ENCODE results near the gene DNASE2B. TPM values are rescaled to one million over a fixed set of nuclear protein-coding genes. Genes with fewer than 3 reads are reported as not detected.

DNASE2B gene
- total RNA-seq, 2 experiments from 2014 or later, result not detected

DNA sequence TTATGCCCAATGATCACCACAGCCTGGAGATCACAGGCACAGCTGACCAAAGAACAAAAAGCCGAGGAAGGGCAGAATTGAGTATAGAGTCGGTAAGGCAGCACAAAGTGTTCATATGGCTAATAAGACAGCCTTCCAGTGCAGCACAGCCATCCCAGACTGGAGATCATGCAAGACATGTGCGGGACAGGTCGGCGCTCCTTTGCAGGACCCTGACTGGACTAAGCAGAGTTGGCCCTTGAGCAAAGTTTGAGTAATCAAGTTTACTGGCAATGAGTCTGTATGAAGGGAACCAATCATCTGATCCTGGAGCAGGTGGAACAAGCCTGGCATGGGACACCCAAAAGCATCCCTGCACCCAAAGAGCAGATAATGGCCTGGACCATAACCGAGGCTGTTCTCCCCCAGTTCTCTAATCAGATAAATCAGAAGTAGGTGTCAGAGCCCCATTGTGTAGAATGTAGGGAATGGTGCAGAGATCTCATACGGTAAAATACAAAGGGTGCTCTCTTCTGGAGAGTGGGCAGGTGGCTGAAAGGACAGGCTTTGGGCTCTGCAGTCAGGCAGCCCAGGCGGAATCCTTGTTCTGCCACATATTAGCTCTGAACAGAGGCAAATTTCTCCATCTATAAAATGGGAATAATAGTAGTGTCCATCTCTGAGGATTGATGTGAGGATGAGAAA is 10.7 kb upstream of the DNASE2B start:
- CTCF ChIA-PET, result interaction anchor here (1.2 to 2.0 kb wide), 2 partner anchors 12 to 223 kb away, joined by 4 read pairs; no protein-coding TSS in a partner anchor
- H3K36me3 Mint-ChIP-seq (ENCODE audit: low read depth), result no peaks in the 10 kb centered on the region
- POLR2A ChIA-PET, result interaction anchor here (0.7 kb wide), 1 partner anchor 1423 kb away, joined by 3 read pairs; no protein-coding TSS in a partner anchor
- H3K9me3 Mint-ChIP-seq, result no peaks in the 10 kb centered on the region
- H3K27ac Mint-ChIP-seq, result no peak overlapping the region
- no peak overlapping the region for H3K4me3 Mint-ChIP-seq
- TF ChIP-seq, protein P1, sequence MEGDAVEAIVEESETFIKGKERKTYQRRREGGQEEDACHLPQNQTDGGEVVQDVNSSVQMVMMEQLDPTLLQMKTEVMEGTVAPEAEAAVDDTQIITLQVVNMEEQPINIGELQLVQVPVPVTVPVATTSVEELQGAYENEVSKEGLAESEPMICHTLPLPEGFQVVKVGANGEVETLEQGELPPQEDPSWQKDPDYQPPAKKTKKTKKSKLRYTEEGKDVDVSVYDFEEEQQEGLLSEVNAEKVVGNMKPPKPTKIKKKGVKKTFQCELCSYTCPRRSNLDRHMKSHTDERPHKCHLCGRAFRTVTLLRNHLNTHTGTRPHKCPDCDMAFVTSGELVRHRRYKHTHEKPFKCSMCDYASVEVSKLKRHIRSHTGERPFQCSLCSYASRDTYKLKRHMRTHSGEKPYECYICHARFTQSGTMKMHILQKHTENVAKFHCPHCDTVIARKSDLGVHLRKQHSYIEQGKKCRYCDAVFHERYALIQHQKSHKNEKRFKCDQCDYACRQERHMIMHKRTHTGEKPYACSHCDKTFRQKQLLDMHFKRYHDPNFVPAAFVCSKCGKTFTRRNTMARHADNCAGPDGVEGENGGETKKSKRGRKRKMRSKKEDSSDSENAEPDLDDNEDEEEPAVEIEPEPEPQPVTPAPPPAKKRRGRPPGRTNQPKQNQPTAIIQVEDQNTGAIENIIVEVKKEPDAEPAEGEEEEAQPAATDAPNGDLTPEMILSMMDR (IDR thresholded peaks at IDR 0.05), result no peak
- H3K27me3 Mint-ChIP-seq, result peaks cover 1% of the 10 kb centered on the region
- H3K4me1 Mint-ChIP-seq (ENCODE audit: low read depth), result no peaks in the 10 kb centered on the region
- DNase-seq, result no peak
- no peak for ATAC-seq
- intact Hi-C loops (cut with micrococcal nuclease), result no loop called here

DNA sequence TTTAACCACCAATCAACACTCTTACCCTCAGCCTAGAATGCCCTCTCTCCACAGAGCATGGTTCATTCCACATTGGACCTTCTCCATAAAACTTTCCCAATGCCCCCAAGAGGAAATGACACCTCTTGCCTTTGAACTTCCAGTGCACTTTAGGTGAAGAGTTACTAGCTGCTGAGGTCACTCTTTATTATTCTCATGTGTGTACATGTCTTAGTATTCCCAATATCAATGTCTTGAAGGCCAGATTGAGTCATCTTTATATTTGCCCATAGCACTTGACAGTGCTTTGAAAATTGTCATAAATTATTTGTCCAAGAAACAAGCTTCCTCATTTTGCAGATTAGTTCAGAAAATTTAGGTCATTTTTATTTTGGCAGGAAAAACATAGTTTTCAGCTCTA is 8.1 kb upstream of the DNASE2B start:
- ATAC-seq (no peak), DNase-seq (no peak)
- ChIA-PET POLR2A (interaction anchor here (0.8 kb wide), 1 partner anchor 10 kb away, joined by 3 read pairs; no protein-coding TSS in a partner anchor), CTCF (interaction anchor here (1.3 to 2.3 kb wide), 2 partner anchors 10 to 334 kb away, joined by 3 to 7 read pairs; no protein-coding TSS in a partner anchor)
- Mint-ChIP-seq H3K4me3 (no peak overlapping the region), H3K27me3 (peaks cover 1% of the 10 kb centered on the region), H3K4me1 (ENCODE audit: low read depth) (no peaks in the 10 kb centered on the region), H3K27ac (no peak overlapping the region), H3K36me3 (ENCODE audit: low read depth) (no peaks in the 10 kb centered on the region), H3K9me3 (no peaks in the 10 kb centered on the region)
- intact Hi-C loops (cut with micrococcal nuclease), result no loop called here
- TF ChIP-seq, protein P1 (IDR thresholded peaks at IDR 0.05), result no peak

DNA sequence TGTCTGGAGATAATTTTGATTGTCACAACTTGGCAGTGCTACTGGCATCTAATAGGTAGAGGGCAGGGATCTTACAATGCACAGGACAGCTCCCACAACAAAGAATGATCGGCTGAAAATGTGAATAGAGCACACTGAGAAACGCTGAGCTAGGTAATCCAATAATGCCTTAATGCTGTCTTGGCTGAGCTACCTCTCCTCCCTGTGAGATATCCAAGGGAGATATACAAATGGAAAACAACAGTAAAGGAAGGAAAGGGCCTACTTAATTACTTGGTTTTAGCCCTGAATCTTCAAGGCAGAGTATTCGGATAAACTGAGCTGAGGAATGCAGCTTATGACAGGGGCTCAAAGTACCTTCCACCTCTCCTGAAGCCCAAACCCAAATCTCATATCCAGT is 2.9 kb downstream of the DNASE2B start:
- POLR2A ChIA-PET, result no interaction called here
- Mint-ChIP-seq H3K4me3 (no peak overlapping the region), H3K36me3 (ENCODE audit: low read depth) (no peaks in the 10 kb centered on the region), H3K27ac (no peak overlapping the region), H3K4me1 (ENCODE audit: low read depth) (no peaks in the 10 kb centered on the region), H3K27me3 (no peaks in the 10 kb centered on the region), H3K9me3 (no peaks in the 10 kb centered on the region)
- intact Hi-C loops (cut with micrococcal nuclease), result no loop called here
- CTCF ChIA-PET, result interaction anchor here (3.2 kb wide), 1 partner anchor 11 kb away, joined by 7 read pairs; no protein-coding TSS in a partner anchor
- TF ChIP-seq, protein P1 (IDR thresholded peaks at IDR 0.05), result no peak
- DNase-seq (no peak), ATAC-seq (no peak)

DNA sequence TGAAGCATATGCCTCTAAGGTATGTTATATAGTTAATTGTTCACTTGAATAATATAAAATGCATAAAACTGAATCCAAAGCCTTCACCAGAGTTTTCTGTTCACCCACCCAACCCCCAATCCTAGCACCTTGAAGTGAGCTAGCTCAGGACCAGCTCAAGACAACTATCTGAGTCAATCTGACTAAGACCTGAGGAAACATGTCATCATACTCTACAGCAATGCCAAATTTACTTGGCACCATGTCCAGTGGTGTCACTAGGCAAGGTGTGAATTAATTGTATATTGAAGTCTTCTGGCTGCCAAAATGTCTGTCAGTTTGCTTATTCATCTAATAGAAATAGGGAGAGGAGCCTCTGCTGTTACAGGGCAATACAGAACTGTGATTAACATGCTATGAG is 3.8 kb downstream of the DNASE2B start:
- Mint-ChIP-seq H3K4me3 (no peak overlapping the region), H3K36me3 (ENCODE audit: low read depth) (no peaks in the 10 kb centered on the region), H3K27me3 (no peaks in the 10 kb centered on the region), H3K9me3 (no peaks in the 10 kb centered on the region), H3K27ac (no peak overlapping the region), H3K4me1 (ENCODE audit: low read depth) (no peaks in the 10 kb centered on the region)
- ChIA-PET POLR2A (no interaction called here), CTCF (no interaction called here)
- ATAC-seq (peak; percentile 55), DNase-seq (no peak)
- intact Hi-C loops (cut with micrococcal nuclease), result no loop called here
- TF ChIP-seq, protein P1 (IDR thresholded peaks at IDR 0.05), result no peak

DNA sequence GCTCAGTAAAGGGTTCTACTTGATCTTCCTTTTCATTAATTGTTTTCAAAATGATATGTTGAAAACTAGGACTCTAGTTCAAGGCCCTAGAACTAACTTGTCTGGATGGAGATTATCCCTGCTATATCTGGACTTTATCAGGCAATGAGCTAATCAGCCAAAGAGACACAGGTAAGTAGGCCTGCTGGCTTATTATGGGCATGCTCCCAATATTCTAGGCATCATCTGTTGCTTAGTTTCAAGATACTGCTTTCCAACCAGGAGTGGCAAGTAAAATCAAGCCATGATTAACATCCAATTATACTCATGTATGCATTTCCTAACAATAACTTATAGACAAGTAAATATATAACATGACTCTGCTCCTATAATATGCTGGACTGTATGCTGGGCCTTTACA is 4.2 kb downstream of the DNASE2B start:
- H3K4me1 Mint-ChIP-seq (ENCODE audit: low read depth), result no peaks in the 10 kb centered on the region
- H3K4me3 Mint-ChIP-seq, result no peak overlapping the region
- H3K9me3 Mint-ChIP-seq, result no peaks in the 10 kb centered on the region
- CTCF ChIA-PET, result interaction anchor here (1.4 kb wide), 1 partner anchor 20 kb away, joined by 5 read pairs; no protein-coding TSS in a partner anchor
- TF ChIP-seq, protein P1 (IDR thresholded peaks at IDR 0.05), result no peak
- no peaks in the 10 kb centered on the region for H3K36me3 Mint-ChIP-seq (ENCODE audit: low read depth)
- no peaks in the 10 kb centered on the region for H3K27me3 Mint-ChIP-seq
- no peak for DNase-seq
- H3K27ac Mint-ChIP-seq, result no peak overlapping the region
- no peak for ATAC-seq
- POLR2A ChIA-PET, result no interaction called here
- intact Hi-C loops (cut with micrococcal nuclease), result no loop called here

All from activated CD8-positive, alpha-beta T cell treated with anti-CD3 and anti-CD28 coated beads for 36 hours (primary cell).